OCI-LY7 (cell line): Measurements from ENCODE around the gene C3orf33. TPM values are rescaled to one million over a fixed set of nuclear protein-coding genes. Genes with fewer than 3 reads are reported as not detected.

Experiments used
- BruUV-seq: library from RNA; stranded (reverse); fragments of 400-500 nt; replicated peaks from 2 replicates; lab custom pipeline; 2021; lab: Mats Ljungman, UMichigan
- CTCF ChIA-PET: fragments of 300-600 bp; sonication (Branson Sonifier 250); formaldehyde crosslinking; loops from one replicate; lab custom pipeline; 2022; ENCODE audit warnings: antibody characterized with exemption; ENCODE audit not compliant: unreplicated experiment; lab: Charles Lee
- POLR2A ChIA-PET: fragments of 300-600 bp; sonication (Branson Sonifier 250); formaldehyde crosslinking; loops from one replicate; lab custom pipeline; 2022; ENCODE audit warnings: antibody characterized with exemption; lab: Charles Lee
- DNase-seq: peaks from one replicate; pipeline ENCODE4 v3.0.0-alpha.2; 2015; ENCODE audit warnings: low spot score
- H2AFZ ChIP-seq: fragments of 200-600 bp; sonication (generic), shearing (Covaris generic); 2 replicates; pipeline ENCODE4 v1.6.1; 2014; ENCODE audit warnings: mild to moderate bottlenecking, antibody characterized with exemption, low read length, moderate library complexity
- H3K27ac ChIP-seq: fragments of 200-600 bp; sonication (generic); 2 replicates; pipeline ENCODE4 v1.5.1; 2014; ENCODE audit warnings: mixed run types, low read depth, mild to moderate bottlenecking, moderate library complexity, low read length, inconsistent platforms; ENCODE audit not compliant: poor library complexity, severe bottlenecking
- H3K36me3 ChIP-seq: fragments of 200-600 bp; sonication (generic); 2 replicates; pipeline ENCODE4 v1.6.1; 2014; ENCODE audit warnings: mild to moderate bottlenecking, antibody characterized with exemption, low read length, moderate library complexity, mixed read lengths; ENCODE audit not compliant: insufficient read depth
- H3K4me1 ChIP-seq: fragments of 200-600 bp; sonication (generic); 2 replicates; pipeline ENCODE4 v1.5.1; 2014; ENCODE audit warnings: mild to moderate bottlenecking, low read length; ENCODE audit not compliant: insufficient read depth, poor library complexity, severe bottlenecking
- H3K4me2 ChIP-seq: fragments of 200-600 bp; sonication (generic); 2 replicates; pipeline ENCODE4 v1.6.1; 2014; ENCODE audit warnings: mild to moderate bottlenecking, low read length
- H3K4me3 ChIP-seq: fragments of 200-600 bp; sonication (generic); 2 replicates; pipeline ENCODE4 v1.5.1; 2014; ENCODE audit warnings: mild to moderate bottlenecking, low read depth, low read length; ENCODE audit not compliant: poor library complexity, severe bottlenecking
- H3K79me2 ChIP-seq: fragments of 200-600 bp; sonication (generic); 2 replicates; pipeline ENCODE4 v1.6.1; 2016; ENCODE audit warnings: low read depth, mild to moderate bottlenecking, low read length, moderate library complexity, mixed read lengths; ENCODE audit not compliant: insufficient read depth
- H3K9me2 ChIP-seq: fragments of 200-600 bp; sonication (generic); 2 replicates; pipeline ENCODE4 v1.6.1; 2016; ENCODE audit warnings: mild to moderate bottlenecking, low read length, mixed read lengths; ENCODE audit not compliant: insufficient read depth
- H3K9me3 ChIP-seq: fragments of 200-600 bp; sonication (generic); 2 replicates; pipeline ENCODE4 v1.6.1; 2014; ENCODE audit warnings: mild to moderate bottlenecking, mixed run types, low read length, mixed read lengths
- H4K20me1 ChIP-seq: fragments of 200-600 bp; sonication (generic); 2 replicates; pipeline ENCODE4 v1.6.1; 2014; ENCODE audit warnings: mild to moderate bottlenecking, antibody characterized with exemption, low read length, moderate library complexity, mixed read lengths; ENCODE audit not compliant: insufficient read depth
- CTCF ChIP-seq: fragments of 200-600 bp; sonication (generic); conservative IDR thresholded peaks from 2 replicates; pipeline ENCODE4 v1.5.1; 2014; ENCODE audit warnings: mild to moderate bottlenecking, antibody characterized with exemption, low read length, moderate library complexity, mixed read lengths
- EZH2phosphoT487 ChIP-seq: fragments of 200-600 bp; sonication (generic); IDR thresholded peaks from 2 replicates; pipeline ENCODE4 v1.6.1; 2018; ENCODE audit warnings: low read depth, borderline replicate concordance, mild to moderate bottlenecking, mixed run types, antibody characterized with exemption, low read length, moderate library complexity, mixed read lengths
- intact Hi-C: fragments of 100-400 bp; cut with micrococcal nuclease; formaldehyde crosslinking; loops from one replicate; pipeline ENCODE4 v1.10.0; 2022; ENCODE audit not compliant: unreplicated experiment
- total RNA-seq, 2 experiments: library from RNA; depleted of rRNA in 1 of 2; stranded (reverse); fragments of >200 nt in 1 of 2; shearing (Covaris generic) in 1 of 2; gene quantifications; 2 replicates each; pipeline ENCODE4 v1.2.3, GENCODE V29; 2014 to 2022

C3orf33 gene
- total RNA-seq, 2 experiments from 2014 or later, result 0.38 to 0.40 TPM

GRCh38 chr3:155745795-155746550, 60.1 kb downstream of the C3orf33 start:
- Histone ChIP-seq H4K20me1 (no peaks in the 10 kb centered on the region), H3K79me2 (no peaks in the 10 kb centered on the region), H3K9me2 (no peaks in the 10 kb centered on the region), H3K36me3 (no peaks in the 10 kb centered on the region), H3K27ac (no peak overlapping the region), H3K4me2 (no peak overlapping the region), H3K9me3 (no peaks in the 10 kb centered on the region), H2AFZ (no peak overlapping the region), H3K4me3 (no peak overlapping the region), H3K4me1 (peaks cover 9% of the 10 kb centered on the region)
- no peak for DNase-seq
- TF ChIP-seq CTCF, result no peak
- TF ChIP-seq EZH2phosphoT487, result no peak
- intact Hi-C loops, result no loop called here
- CTCF ChIA-PET, result no interaction called here
- BruUV-seq, result no TSS peak
- POLR2A ChIA-PET, result no interaction called here

- POLR2A ChIA-PET, result no interaction called here
- peak; percentile 44 for DNase-seq
- intact Hi-C loops, result no loop called here
- no peak for TF ChIP-seq EZH2phosphoT487
- TF ChIP-seq CTCF, result no peak
- Histone ChIP-seq H3K4me3 (peak within 1 kb of the TSS; percentile 66), H4K20me1 (no peaks in the 10 kb centered on the region), H3K9me3 (no peaks in the 10 kb centered on the region), H2AFZ (peak within 1 kb of the TSS; percentile 75), H3K9me2 (no peaks in the 10 kb centered on the region), H3K4me1 (peaks cover 9% of the 10 kb centered on the region), H3K4me2 (peak within 1 kb of the TSS; percentile 95), H3K27ac (no peak within 1 kb of the TSS), H3K79me2 (no peaks in the 10 kb centered on the region), H3K36me3 (no peaks in the 10 kb centered on the region)
- CTCF ChIA-PET, result interaction anchor here (0.5 kb wide), 1 partner anchor 152 kb away, joined by 3 read pairs; no protein-coding TSS in a partner anchor
- no TSS peak for BruUV-seq
Observed at GRCh38 chr3:155744626-155745324, 61.3 kb downstream of the C3orf33 start, which contains the start of gene PLCH1. Gene PLCH1 (minus strand): TSS chr3:155745071. CDS start chr3:155704224, 40,847 bp downstream.
